Measurements from ENCODE around the gene LENG9.

Gene LENG9

GRCh38 chr19:54421521-54421920 is 42.1 kb downstream of the LENG9 start:
- no peak for DNase-seq (ENCODE audit: low spot score)

- DNase-seq (ENCODE audit: low spot score) = no peak
These were observed 42.4 kb downstream of the LENG9 start for GRCh38 chr19:54421169-54421516.

- DNase-seq (ENCODE audit: low spot score) = no peak
These were observed 43.0 kb downstream of the LENG9 start for GRCh38 chr19:54420383-54421168.

- DNase-seq (ENCODE audit: low spot score) = no peak
These were observed 43.6 kb downstream of the LENG9 start for GRCh38 chr19:54420068-54420382.

GRCh38 chr19:54418930-54419800 is 44.4 kb downstream of the LENG9 start:
- DNase-seq (ENCODE audit: low spot score) = no peak

- DNase-seq (ENCODE audit: low spot score) = no peak
These were observed 45.3 kb downstream of the LENG9 start for GRCh38 chr19:54418030-54418929.

GRCh38 chr19:54416695-54417491 is 46.7 kb downstream of the LENG9 start:
- DNase-seq (ENCODE audit: low spot score) = no peak

- DNase-seq (ENCODE audit: low spot score) = no peak
These were observed 47.5 kb downstream of the LENG9 start for GRCh38 chr19:54415901-54416673.

- no peak for DNase-seq (ENCODE audit: low spot score)
These were observed 48.2 kb downstream of the LENG9 start, which contains the start of gene TTYH1 for GRCh38 chr19:54415208-54415900. Gene TTYH1 (plus strand): TSS chr19:54415464. CDS start chr19:54415553, 89 bp downstream.

GRCh38 chr19:54414156-54414555 is 49.4 kb downstream of the LENG9 start:
- DNase-seq (ENCODE audit: low spot score) = no peak

- DNase-seq (ENCODE audit: low spot score) = no peak
These were observed 50.7 kb downstream of the LENG9 start for GRCh38 chr19:54412877-54413276.

All from CD4-positive, alpha-beta T cell treated with Interleukin-15 for 4 hours (primary cell).